Upper lobe of right lung (tissue), 1 donor: ENCODE results near the gene SH3TC1. TPM values are rescaled to one million over a fixed set of nuclear protein-coding genes. Genes with fewer than 3 reads are reported as not detected.
A peak's percentile ranks its signal among the peaks of the same experiment; 100 is the strongest.

Experiments
- ATAC-seq: fragments of 200-7000 bp; cut with Tn5 transposase; one replicate; pipeline ENCODE4 v1.9.1; 2020; ENCODE audit warnings: mild to moderate bottlenecking, moderate library complexity
- DNase-seq: peaks from one replicate; pipeline ENCODE4 v3.0.0-alpha.2; 2020
- H3K27ac ChIP-seq: fragments of 200-600 bp; one replicate; pipeline ENCODE4 v1.8.0; 2022
- H3K27me3 ChIP-seq: fragments of 200-600 bp; one replicate; pipeline ENCODE4 v1.8.0; 2022; ENCODE audit warnings: mild to moderate bottlenecking
- H3K36me3 ChIP-seq: fragments of 200-600 bp; one replicate; pipeline ENCODE4 v1.8.0; 2022
- H3K4me1 ChIP-seq: fragments of 200-600 bp; one replicate; pipeline ENCODE4 v1.8.0; 2022
- H3K4me3 ChIP-seq: fragments of 200-600 bp; one replicate; pipeline ENCODE4 v1.8.0; 2022; ENCODE audit warnings: mild to moderate bottlenecking
- H3K9me3 ChIP-seq: fragments of 200-600 bp; one replicate; pipeline ENCODE4 v1.8.0; 2022
- intact Hi-C: fragments of 100-400 bp; cut with DNase I; formaldehyde crosslinking; loops from one replicate; pipeline ENCODE4 v1.11.0; 2022
- total RNA-seq: library from RNA; stranded (reverse); fragmentation: NEBNext Ultra II Directional; extraction: Animal tissue kit (Norgen Biotek cat#: 25700); gene quantifications from one replicate; pipeline ENCODE4 v1.2.1, GENCODE V29; 2021
- TF ChIP-seq, protein P1 (sequence below): fragments of 200-600 bp; IDR thresholded peaks from one replicate; pipeline ENCODE4 v1.8.0; 2022; ENCODE audit warnings: antibody characterized with exemption
- donor health status: DM: no; HTN: yes; CAD: no; lungs with severe emphysema.

The SH3TC1 gene
- total RNA-seq, 1 donor from 2014 or later = 71.7 TPM

DNA sequence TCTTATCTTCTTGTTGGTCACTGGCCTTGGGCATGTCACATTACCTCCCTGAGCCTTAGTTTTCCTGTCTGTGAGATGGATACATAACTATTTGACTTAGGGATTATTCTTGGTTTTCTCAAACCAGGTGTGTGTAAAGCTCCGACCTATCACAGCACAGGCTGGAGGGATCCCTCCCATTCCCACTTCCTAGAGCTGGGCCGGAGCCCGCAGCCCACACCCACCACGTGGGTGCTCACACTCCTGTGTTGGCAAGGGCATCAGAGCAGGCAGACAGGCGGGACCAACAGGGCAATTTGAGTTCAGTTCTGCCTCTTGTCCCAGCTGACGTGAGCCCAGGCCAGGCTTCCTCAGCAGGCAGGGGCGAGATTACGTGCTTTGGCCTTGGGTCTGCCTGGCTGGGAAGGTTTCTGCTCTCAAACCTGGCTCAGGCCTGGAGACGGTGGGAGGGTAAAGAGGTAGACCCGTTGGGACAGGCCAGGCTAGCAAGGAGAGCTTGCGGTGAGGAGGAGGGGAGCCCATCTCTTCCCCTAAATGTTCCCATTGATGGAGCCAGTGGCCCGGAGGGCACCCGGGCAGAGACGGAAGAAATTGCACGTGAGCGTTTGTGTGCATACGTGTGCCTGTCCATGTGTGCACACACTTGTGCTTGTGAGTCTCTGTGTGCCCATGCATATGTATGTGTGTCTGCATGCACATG lies 734 bp upstream of the SH3TC1 start:
- H3K4me1 ChIP-seq = peaks cover 49% of the 10 kb centered on the region
- H3K9me3 ChIP-seq = no peaks in the 10 kb centered on the region
- peak overlapping the region; percentile 86 for H3K27ac ChIP-seq
- H3K36me3 ChIP-seq = no peaks in the 10 kb centered on the region
- intact Hi-C loops = no loop called here
- DNase-seq (peak; percentile 81), ATAC-seq (peak; percentile 21)
- H3K4me3 ChIP-seq = peak overlapping the region; percentile 62
- H3K27me3 ChIP-seq = no peaks in the 10 kb centered on the region
- TF ChIP-seq, protein P1, sequence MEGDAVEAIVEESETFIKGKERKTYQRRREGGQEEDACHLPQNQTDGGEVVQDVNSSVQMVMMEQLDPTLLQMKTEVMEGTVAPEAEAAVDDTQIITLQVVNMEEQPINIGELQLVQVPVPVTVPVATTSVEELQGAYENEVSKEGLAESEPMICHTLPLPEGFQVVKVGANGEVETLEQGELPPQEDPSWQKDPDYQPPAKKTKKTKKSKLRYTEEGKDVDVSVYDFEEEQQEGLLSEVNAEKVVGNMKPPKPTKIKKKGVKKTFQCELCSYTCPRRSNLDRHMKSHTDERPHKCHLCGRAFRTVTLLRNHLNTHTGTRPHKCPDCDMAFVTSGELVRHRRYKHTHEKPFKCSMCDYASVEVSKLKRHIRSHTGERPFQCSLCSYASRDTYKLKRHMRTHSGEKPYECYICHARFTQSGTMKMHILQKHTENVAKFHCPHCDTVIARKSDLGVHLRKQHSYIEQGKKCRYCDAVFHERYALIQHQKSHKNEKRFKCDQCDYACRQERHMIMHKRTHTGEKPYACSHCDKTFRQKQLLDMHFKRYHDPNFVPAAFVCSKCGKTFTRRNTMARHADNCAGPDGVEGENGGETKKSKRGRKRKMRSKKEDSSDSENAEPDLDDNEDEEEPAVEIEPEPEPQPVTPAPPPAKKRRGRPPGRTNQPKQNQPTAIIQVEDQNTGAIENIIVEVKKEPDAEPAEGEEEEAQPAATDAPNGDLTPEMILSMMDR = no peak

DNA sequence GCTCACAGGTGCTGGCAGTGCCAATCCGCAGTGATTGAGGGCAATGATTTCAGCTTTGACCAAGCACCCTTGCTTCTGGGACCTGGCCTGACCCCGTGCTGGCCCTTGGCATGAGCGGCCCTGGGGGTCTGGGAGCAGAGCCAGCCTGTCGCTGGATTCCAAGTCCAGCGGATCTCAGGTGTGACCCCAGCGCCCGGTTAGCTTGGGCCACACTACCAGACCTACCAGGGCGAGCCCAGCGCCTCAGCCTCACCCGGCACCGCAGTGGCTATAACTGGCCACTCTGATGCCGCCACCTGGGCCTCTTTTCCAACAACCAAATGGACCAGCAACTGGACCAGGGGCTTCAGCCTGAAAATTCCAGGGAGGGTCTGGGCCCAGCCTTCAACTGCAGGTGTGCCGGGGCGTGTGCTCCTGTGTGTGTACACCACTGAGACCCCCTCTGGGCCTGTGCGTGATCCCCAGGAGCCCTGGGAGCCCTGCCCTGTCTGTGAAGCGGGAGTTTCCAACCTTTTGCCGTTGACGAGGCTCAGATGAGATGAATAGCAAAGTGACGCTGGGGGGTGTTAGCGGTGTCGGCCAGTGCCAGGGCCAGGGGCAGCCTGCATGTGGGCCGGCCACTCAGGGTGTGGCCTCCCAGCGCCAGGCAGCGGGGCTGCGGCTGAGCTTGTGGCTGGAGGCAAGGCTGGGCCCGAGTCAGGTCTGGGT lies 658 bp downstream of the SH3TC1 start:
- Histone ChIP-seq H3K27me3 (no peaks in the 10 kb centered on the region), H3K36me3 (no peaks in the 10 kb centered on the region), H3K27ac (peak overlapping the region; percentile 86), H3K9me3 (no peaks in the 10 kb centered on the region), H3K4me3 (peak overlapping the region; percentile 62), H3K4me1 (peaks cover 49% of the 10 kb centered on the region)
- ATAC-seq = peak; percentile 29
- TF ChIP-seq, protein P1 = no peak
- DNase-seq = peak; percentile 78
- intact Hi-C loops = no loop called here

- H3K27me3 ChIP-seq = no peaks in the 10 kb centered on the region
- DNase-seq (peak; percentile 88), ATAC-seq (peak; percentile 63)
- H3K36me3 ChIP-seq = no peaks in the 10 kb centered on the region
- peak overlapping the region; percentile 86 for H3K27ac ChIP-seq
- H3K9me3 ChIP-seq = no peaks in the 10 kb centered on the region
- intact Hi-C loops = no loop called here
- peaks cover 49% of the 10 kb centered on the region for H3K4me1 ChIP-seq
- TF ChIP-seq, protein P1 = no peak
- peak overlapping the region; percentile 62 for H3K4me3 ChIP-seq
These were observed 1.3 kb downstream of the SH3TC1 start for GRCh38 chr4:8200302-8200975.

GRCh38 chr4:8201321-8201781 lies 2.3 kb downstream of the SH3TC1 start:
- no peak for DNase-seq
- intact Hi-C loops = no loop called here
- Histone ChIP-seq H3K27me3 (no peaks in the 10 kb centered on the region), H3K4me3 (peak overlapping the region; percentile 62), H3K27ac (peak overlapping the region; percentile 86), H3K9me3 (no peaks in the 10 kb centered on the region), H3K4me1 (peaks cover 44% of the 10 kb centered on the region), H3K36me3 (no peaks in the 10 kb centered on the region)
- TF ChIP-seq, protein P1 = no peak
- no peak for ATAC-seq

DNA sequence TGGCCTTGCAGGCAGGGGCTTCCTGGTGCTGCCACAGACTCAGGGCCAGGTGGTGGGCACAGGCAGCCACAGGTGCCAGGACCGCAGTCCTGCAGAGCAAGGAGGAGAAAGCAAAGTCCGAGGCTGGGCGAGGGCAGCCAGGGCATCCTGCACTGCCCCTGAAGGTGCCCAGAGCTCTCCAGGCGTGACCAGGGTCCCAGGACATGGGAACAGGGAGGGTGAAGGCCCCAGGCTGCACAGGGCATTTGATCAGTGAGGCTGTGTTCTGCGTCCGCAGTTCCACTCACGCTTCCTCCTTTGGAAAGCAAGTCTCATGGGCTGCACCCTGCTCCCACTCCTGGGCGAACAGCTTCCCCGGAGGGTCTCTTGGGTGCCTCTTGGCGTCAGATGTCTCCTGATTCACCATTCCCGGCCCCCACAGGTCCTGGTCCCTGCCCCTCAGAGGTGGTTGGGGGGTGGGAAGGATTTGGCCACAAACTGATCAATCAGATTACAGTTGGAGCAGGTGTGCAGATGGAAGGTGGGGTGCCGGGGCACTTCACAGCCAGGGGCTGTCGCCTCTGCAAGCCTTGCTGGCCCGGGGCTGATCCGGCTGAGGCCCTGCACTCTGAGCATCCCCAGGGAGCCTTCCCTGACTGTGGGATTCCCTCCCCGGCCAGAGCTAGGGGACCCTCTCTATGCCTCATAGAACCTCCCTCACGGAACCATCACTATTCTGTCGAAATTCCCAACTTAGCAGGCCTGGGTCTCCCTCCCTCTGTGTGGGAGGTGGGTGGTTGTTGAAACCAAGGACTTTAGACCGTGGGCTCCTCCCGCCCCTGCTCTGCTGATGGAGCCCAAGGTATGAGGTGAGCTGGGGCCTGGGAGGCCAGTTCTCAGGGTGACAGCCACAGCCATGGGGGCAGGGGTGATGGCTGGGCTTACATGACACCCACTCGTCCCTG lies 3.3 kb downstream of the SH3TC1 start:
- ATAC-seq (no peak), DNase-seq (no peak)
- peaks cover 42% of the 10 kb centered on the region for H3K4me1 ChIP-seq

More for the DNA sequence above, 3.3 kb downstream of the SH3TC1 start:
- no peaks in the 10 kb centered on the region for H3K36me3 ChIP-seq
- intact Hi-C loops = no loop called here
- H3K4me3 ChIP-seq = peak overlapping the region; percentile 62
- H3K27ac ChIP-seq = no peak overlapping the region
- TF ChIP-seq, protein P1 = no peak
- no peaks in the 10 kb centered on the region for H3K9me3 ChIP-seq
- H3K27me3 ChIP-seq = no peaks in the 10 kb centered on the region
